Measurements from ENCODE around the gene TPCN2. TPM values are rescaled to one million over a fixed set of nuclear protein-coding genes. Genes with fewer than 3 reads are reported as not detected.
A peak's percentile ranks its signal among the peaks of the same experiment; 100 is the strongest.

The TPCN2 gene
- polyA plus RNA-seq, 3 donors = 29.3 to 52.8 (median 31.5) TPM

- peaks cover 7 to 31% (median 12%) of the 10 kb centered on the region in 3 donors for H3K27me3 Mint-ChIP-seq (ENCODE audit: low read depth in 3 of 3)
- Histone ChIP-seq H3K36me3 (replicated peaks in 1 of 2; ENCODE audit: control insufficient read depth in 1 of 2, insufficient read depth in 2 of 2, low read length in 2 of 2) (peaks cover 6 to 12% of the 10 kb centered on the region in 2 donors), H3K4me2 (replicated peaks; ENCODE audit: extremely low read depth, low read length, poor library complexity, severe bottlenecking) (no peak overlapping the region), H3K27me3 (ENCODE audit: control insufficient read depth in 2 of 2, insufficient read depth in 2 of 2, low read length in 2 of 2) (peaks cover 0 to 3% of the 10 kb centered on the region in 2 donors), H3K4me3 (replicated peaks in 1 of 3; ENCODE audit: low read depth in 2 of 3, low read length in 3 of 3) (no peak overlapping the region), H3K9me3 (replicated peaks in 1 of 2; ENCODE audit: control insufficient read depth in 1 of 2, insufficient read depth in 1 of 2, low read length in 2 of 2) (no peaks in the 10 kb centered on the region), H4K20me1 (ENCODE audit: insufficient read depth, low read length) (peaks cover 66% of the 10 kb centered on the region), H2AFZ (ENCODE audit: insufficient read depth, low read depth, low read length, poor library complexity, severe bottlenecking) (no peak overlapping the region), H3K79me2 (ENCODE audit: insufficient read depth, low read length) (no peaks in the 10 kb centered on the region), H3K9ac (ENCODE audit: insufficient read depth, low read length, poor library complexity, severe bottlenecking) (no peak overlapping the region), H3K27ac (ENCODE audit: low read depth in 1 of 2, low read length in 2 of 2) (no peak overlapping the region), H3K4me1 (ENCODE audit: control insufficient read depth in 1 of 2, insufficient read depth in 2 of 2, low read length in 2 of 2) (no peaks in the 10 kb centered on the region)
- H3K4me3 Mint-ChIP-seq = no peak overlapping the region
- WGBS (ENCODE audit: insufficient coverage) = 27% methylated on average over 6 of the region's 16 CpGs
- peaks cover 10% of the 10 kb centered on the region in 2 donors for H3K36me3 Mint-ChIP-seq
- TF ChIP-seq CTCF (IDR thresholded peaks at IDR 0.05) = no peak
- peak overlapping the region in 1 of 7 donors; percentile 13 for H3K27ac Mint-ChIP-seq
- intact Hi-C loops (cut with micrococcal nuclease) = no loop called here
- peaks cover 0 to 2% (median 0%) of the 10 kb centered on the region in 7 donors for H3K9me3 Mint-ChIP-seq
- H3K4me1 Mint-ChIP-seq = peaks cover 4% of the 10 kb centered on the region
- no peak for DNase-seq
Measured at GRCh38 chr11:69097263-69097662, 48.5 kb downstream of the TPCN2 start.

DNA sequence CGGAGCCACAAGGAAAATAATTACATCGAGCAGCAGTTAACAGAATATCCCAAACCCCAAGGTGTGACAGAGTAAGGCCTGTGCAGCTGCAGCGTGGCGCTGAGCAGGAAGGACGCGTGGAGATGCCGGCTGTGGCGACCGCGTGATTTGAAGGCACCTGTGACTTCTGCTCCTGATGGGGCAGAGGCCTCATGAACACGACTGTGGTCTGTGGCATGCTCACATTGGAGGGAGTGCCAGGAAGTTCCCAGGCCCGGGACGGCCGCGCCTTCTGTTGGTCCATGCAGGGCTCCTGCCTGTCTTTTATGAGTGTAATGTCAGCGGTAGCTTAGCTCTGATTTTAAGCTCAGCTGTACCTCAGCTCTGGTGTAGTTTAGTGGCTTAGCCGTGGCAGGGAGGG lies 50.4 kb downstream of the TPCN2 start:
- H3K27me3 Mint-ChIP-seq (ENCODE audit: low read depth in 3 of 3) = peaks cover 12 to 35% (median 21%) of the 10 kb centered on the region in 3 donors
- Histone ChIP-seq H3K4me2 (replicated peaks; ENCODE audit: extremely low read depth, low read length, poor library complexity, severe bottlenecking) (no peak overlapping the region), H3K9me3 (replicated peaks in 1 of 2; ENCODE audit: control insufficient read depth in 1 of 2, insufficient read depth in 1 of 2, low read length in 2 of 2) (no peaks in the 10 kb centered on the region), H4K20me1 (ENCODE audit: insufficient read depth, low read length) (peaks cover 51% of the 10 kb centered on the region), H3K4me3 (replicated peaks in 1 of 3; ENCODE audit: low read depth in 2 of 3, low read length in 3 of 3) (no peak overlapping the region), H2AFZ (ENCODE audit: insufficient read depth, low read depth, low read length, poor library complexity, severe bottlenecking) (no peak overlapping the region), H3K4me1 (ENCODE audit: control insufficient read depth in 1 of 2, insufficient read depth in 2 of 2, low read length in 2 of 2) (no peaks in the 10 kb centered on the region), H3K36me3 (replicated peaks in 1 of 2; ENCODE audit: control insufficient read depth in 1 of 2, insufficient read depth in 2 of 2, low read length in 2 of 2) (no peaks in the 10 kb centered on the region), H3K79me2 (ENCODE audit: insufficient read depth, low read length) (no peaks in the 10 kb centered on the region), H3K27me3 (ENCODE audit: control insufficient read depth in 2 of 2, insufficient read depth in 2 of 2, low read length in 2 of 2) (peaks cover 0 to 3% of the 10 kb centered on the region in 2 donors), H3K9ac (ENCODE audit: insufficient read depth, low read length, poor library complexity, severe bottlenecking) (no peak overlapping the region), H3K27ac (ENCODE audit: low read depth in 1 of 2, low read length in 2 of 2) (no peak overlapping the region)
- H3K27ac Mint-ChIP-seq = peak overlapping the region in 2 of 7 donors; percentile 21 to 41
- 20% methylated on average over 16 of the region's 17 CpGs for WGBS (ENCODE audit: insufficient coverage)
- H3K9me3 Mint-ChIP-seq = peaks cover 0 to 3% (median 0%) of the 10 kb centered on the region in 7 donors
- H3K4me1 Mint-ChIP-seq = peaks cover 4% of the 10 kb centered on the region
- no peak overlapping the region for H3K4me3 Mint-ChIP-seq
- no peak for DNase-seq
- no peak for TF ChIP-seq CTCF (IDR thresholded peaks at IDR 0.05)
- intact Hi-C loops (cut with micrococcal nuclease) = no loop called here
- H3K36me3 Mint-ChIP-seq = no peaks in the 10 kb centered on the region
